HL-60 (cell line): ENCODE data around the gene DMXL1.

ENCODE experiments used
- CTCF ChIP-seq: IDR thresholded peaks from one replicate; pipeline ENCODE4 v1.5.1; 2011; ENCODE audit warnings: low read length, control low read depth, inconsistent platforms; ENCODE audit not compliant: insufficient read depth
- POLR2AphosphoS5 ChIP-seq: IDR thresholded peaks from 2 replicates; pipeline ENCODE4 v1.6.1; 2012; ENCODE audit warnings: low read depth

DNA sequence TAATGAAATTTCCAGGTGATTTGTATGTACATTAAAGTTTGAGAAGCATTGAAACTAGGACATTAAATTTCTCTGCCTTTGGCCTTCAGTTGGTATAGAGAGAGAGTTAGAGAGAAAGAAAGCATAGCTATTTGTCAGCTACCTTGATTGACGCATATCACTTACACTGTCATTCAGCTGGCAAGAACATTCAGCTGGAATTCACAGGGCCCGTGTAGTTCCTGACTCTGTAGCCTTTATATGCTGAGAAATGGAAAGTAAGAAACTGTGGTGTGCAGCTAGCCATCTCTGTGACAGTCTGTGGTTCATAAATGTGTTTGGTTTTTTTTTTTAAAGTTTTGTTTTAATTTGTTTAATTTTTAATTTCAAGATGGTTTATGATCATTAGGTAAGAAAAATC is 58.9 kb downstream of the DMXL1 start:
- TF ChIP-seq CTCF (no peak), POLR2AphosphoS5 (no peak)
